HepG2 (cell line): ENCODE results near the gene CDKL2. TPM values are rescaled to one million over a fixed set of nuclear protein-coding genes. Genes with fewer than 3 reads are reported as not detected.

Source experiments
- ATM ChIP-seq: fragments of 450-650 bp; IDR thresholded peaks from 2 replicates; pipeline ENCODE4 v1.7.1; 2017; ENCODE audit warnings: mild to moderate bottlenecking, borderline replicate concordance
- CEBPB ChIP-seq: IDR thresholded peaks from 2 replicates; pipeline ENCODE4 v1.6.1; 2011; ENCODE audit warnings: low read depth, low read length, improper control_type of control experiment, borderline replicate concordance
- CERS6 ChIP-seq: sonication (generic); formaldehyde crosslinking; IDR thresholded peaks from 2 replicates; pipeline ENCODE4 v1.5.0; 2020; ENCODE audit warnings: missing genetic modification reagents
- GLMP ChIP-seq: sonication (generic); formaldehyde crosslinking; IDR thresholded peaks from 2 replicates; pipeline ENCODE4 v1.9.0; 2021; ENCODE audit warnings: missing genetic modification reagents, mild to moderate bottlenecking, borderline replicate concordance
- HMGA1 ChIP-seq: sonication (generic); formaldehyde crosslinking; conservative IDR thresholded peaks from 2 replicates; pipeline ENCODE4 v1.4.0; 2020; ENCODE audit warnings: missing genetic modification reagents
- HNRNPL ChIP-seq: fragments of 200-400 bp; formaldehyde crosslinking; IDR thresholded peaks from 2 replicates; pipeline ENCODE4 v1.6.1; 2017; ENCODE audit warnings: mild to moderate bottlenecking, low read depth, low read length
- KMT2A ChIP-seq: sonication (generic); formaldehyde crosslinking; IDR thresholded peaks from 2 replicates; pipeline ENCODE4 v1.4.0; 2020; ENCODE audit warnings: missing genetic modification reagents
- NFRKB ChIP-seq: fragments of 450-650 bp; IDR thresholded peaks from 2 replicates; pipeline ENCODE4 v1.6.1; 2017
- RARA ChIP-seq: IDR thresholded peaks from 2 replicates; pipeline ENCODE4 v1.6.1; 2016; ENCODE audit warnings: missing genetic modification reagents, missing compliant biosample characterization
- SNAPC4 ChIP-seq: sonication (generic); formaldehyde crosslinking; IDR thresholded peaks from 2 replicates; pipeline ENCODE4 v1.4.0; 2020; ENCODE audit warnings: mild to moderate bottlenecking, missing genetic modification reagents
- ZNF207 ChIP-seq: fragments of 450-650 bp; IDR thresholded peaks from 2 replicates; pipeline ENCODE4 v1.6.1; 2016; ENCODE audit warnings: antibody characterized with exemption, borderline replicate concordance
- ZNF224 ChIP-seq: sonication (generic); formaldehyde crosslinking; IDR thresholded peaks from 2 replicates; pipeline ENCODE4 v1.5.0; 2020; ENCODE audit warnings: mild to moderate bottlenecking, missing genetic modification reagents
- ZNF292 ChIP-seq: sonication (generic); formaldehyde crosslinking; IDR thresholded peaks from 2 replicates; pipeline ENCODE4 v1.8.1; 2022; ENCODE audit warnings: mild to moderate bottlenecking, low read depth, missing genetic modification reagents, borderline replicate concordance
- ZNF335 ChIP-seq: sonication (generic); formaldehyde crosslinking; IDR thresholded peaks from 2 replicates; pipeline ENCODE4 v1.4.0; 2020; ENCODE audit warnings: missing genetic modification reagents
- ZNF33B ChIP-seq: sonication (generic); formaldehyde crosslinking; IDR thresholded peaks from 2 replicates; pipeline ENCODE4 v1.5.1; 2020; ENCODE audit warnings: mild to moderate bottlenecking, missing genetic modification reagents
- ZNF563 ChIP-seq: sonication (generic); formaldehyde crosslinking; IDR thresholded peaks from 2 replicates; pipeline ENCODE4 v1.8.0; 2022; ENCODE audit warnings: mild to moderate bottlenecking, moderate library complexity, missing genetic modification reagents
- ZNF629 ChIP-seq: sonication (generic); formaldehyde crosslinking; conservative IDR thresholded peaks from 2 replicates; pipeline ENCODE4 v1.5.0; 2020; ENCODE audit warnings: missing genetic modification reagents
- ZNF790 ChIP-seq: sonication (generic); formaldehyde crosslinking; IDR thresholded peaks from 2 replicates; pipeline ENCODE4 v1.8.0; 2022; ENCODE audit warnings: missing genetic modification reagents, mild to moderate bottlenecking, borderline replicate concordance
- polyA plus RNA-seq, 8 experiments: library from polyadenylated mRNA; depleted of rRNA in 3 of 8; stranded (reverse) in 7 of 8; unstranded in 1 of 8; fragments of >200 nt; fragmentation: Illumina TruSeq in 4 of 8; extraction: Trizol in 4 of 8; gene quantifications; 2 replicates each; pipeline versions ENCODE4 v1.2.1 to v1.2.3, GENCODE V29; 2011 to 2016; ENCODE audit warnings: low read depth in 4 of 8, missing spikeins in 1 of 8, mixed read lengths in 1 of 8; ENCODE audit not compliant: insufficient read depth in 1 of 8
- total RNA-seq, 5 experiments: library from RNA; depleted of rRNA; stranded (reverse); fragments of >200 nt; fragmentation: Illumina TruSeq; extraction: Trizol; gene quantifications; 2 replicates each; pipeline ENCODE4 v1.2.3, GENCODE V29; 2016; ENCODE audit warnings: low read depth in 1 of 5
- TF ChIP-seq, protein P1 (sequence below): sonication (generic); formaldehyde crosslinking; IDR thresholded peaks from 2 replicates; pipeline ENCODE4 v1.5.0; 2020; ENCODE audit warnings: mild to moderate bottlenecking, missing genetic modification reagents, borderline replicate concordance

CDKL2 gene
- total and polyA plus RNA-seq, 2 of the 13 experiments (the other 11 are each of a cell fraction or from before 2014, with no cell fraction given) = not detected

GRCh38 chr4:75672461-75673026, 42.2 kb upstream of the CDKL2 start (continued):
- TF ChIP-seq HMGA1 (CRISPR knock-in tag) = no peak
- TF ChIP-seq NFRKB = no peak
- TF ChIP-seq RARA = no peak
- TF ChIP-seq ZNF790 (CRISPR knock-in tag) = peak; percentile 38; the same call in 1 of the 2 replicates
- no peak for TF ChIP-seq CERS6 (CRISPR knock-in tag)
- no peak for TF ChIP-seq CEBPB
- no peak for TF ChIP-seq SNAPC4 (CRISPR knock-in tag)
- TF ChIP-seq ZNF629 (CRISPR knock-in tag) = no peak
- no peak for TF ChIP-seq ZNF224 (CRISPR knock-in tag)
- TF ChIP-seq, protein P1, sequence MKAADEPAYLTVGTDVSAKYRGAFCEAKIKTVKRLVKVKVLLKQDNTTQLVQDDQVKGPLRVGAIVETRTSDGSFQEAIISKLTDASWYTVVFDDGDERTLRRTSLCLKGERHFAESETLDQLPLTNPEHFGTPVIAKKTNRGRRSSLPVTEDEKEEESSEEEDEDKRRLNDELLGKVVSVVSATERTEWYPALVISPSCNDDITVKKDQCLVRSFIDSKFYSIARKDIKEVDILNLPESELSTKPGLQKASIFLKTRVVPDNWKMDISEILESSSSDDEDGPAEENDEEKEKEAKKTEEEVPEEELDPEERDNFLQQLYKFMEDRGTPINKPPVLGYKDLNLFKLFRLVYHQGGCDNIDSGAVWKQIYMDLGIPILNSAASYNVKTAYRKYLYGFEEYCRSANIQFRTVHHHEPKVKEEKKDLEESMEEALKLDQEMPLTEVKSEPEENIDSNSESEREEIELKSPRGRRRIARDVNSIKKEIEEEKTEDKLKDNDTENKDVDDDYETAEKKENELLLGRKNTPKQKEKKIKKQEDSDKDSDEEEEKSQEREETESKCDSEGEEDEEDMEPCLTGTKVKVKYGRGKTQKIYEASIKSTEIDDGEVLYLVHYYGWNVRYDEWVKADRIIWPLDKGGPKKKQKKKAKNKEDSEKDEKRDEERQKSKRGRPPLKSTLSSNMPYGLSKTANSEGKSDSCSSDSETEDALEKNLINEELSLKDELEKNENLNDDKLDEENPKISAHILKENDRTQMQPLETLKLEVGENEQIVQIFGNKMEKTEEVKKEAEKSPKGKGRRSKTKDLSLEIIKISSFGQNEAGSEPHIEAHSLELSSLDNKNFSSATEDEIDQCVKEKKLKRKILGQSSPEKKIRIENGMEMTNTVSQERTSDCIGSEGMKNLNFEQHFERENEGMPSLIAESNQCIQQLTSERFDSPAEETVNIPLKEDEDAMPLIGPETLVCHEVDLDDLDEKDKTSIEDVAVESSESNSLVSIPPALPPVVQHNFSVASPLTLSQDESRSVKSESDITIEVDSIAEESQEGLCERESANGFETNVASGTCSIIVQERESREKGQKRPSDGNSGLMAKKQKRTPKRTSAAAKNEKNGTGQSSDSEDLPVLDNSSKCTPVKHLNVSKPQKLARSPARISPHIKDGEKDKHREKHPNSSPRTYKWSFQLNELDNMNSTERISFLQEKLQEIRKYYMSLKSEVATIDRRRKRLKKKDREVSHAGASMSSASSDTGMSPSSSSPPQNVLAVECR (CRISPR knock-in tag) = no peak
- peak; percentile 58; the same call in 1 of the 2 replicates for TF ChIP-seq KMT2A (CRISPR knock-in tag)
- no peak for TF ChIP-seq ZNF207
- TF ChIP-seq HNRNPL = 0 out of 2 replicates have a peak, but pooled peaks have one; percentile 15
- TF ChIP-seq ZNF563 (CRISPR knock-in tag) = 0 out of 2 replicates have a peak, but pooled peaks have one; percentile 12
- no peak for TF ChIP-seq ZNF33B (CRISPR knock-in tag)
- TF ChIP-seq ZNF292 = peak; percentile 18; the same call in 1 of the 2 replicates
- TF ChIP-seq ZNF335 = 0 out of 2 replicates have a peak, but pooled peaks have one; percentile 10
- no peak for TF ChIP-seq ATM
- TF ChIP-seq GLMP = no peak
